Stimulated activated CD4-positive, alpha-beta T cell treated with anti-CD3 and anti-CD28 coated beads, Interleukin-4, amount 100 ng/mL, for 48 hours (primary cell): ENCODE measurements around the gene HDAC6.
"Not testable (repeated sequence)": the region's sequence is repeated elsewhere in the genome, so short reads cannot be mapped to it uniquely, and the experiment has no call there.

ENCODE experiments used
- DNase-seq, 2 donors: peaks; one replicate each; pipeline ENCODE4 v3.0.0-alpha.2; 2020; ENCODE audit warnings: low read depth in 2 of 2

HDAC6 gene

GRCh38 chrX:48789366-48790220, 12.3 kb upstream of the HDAC6 start:
- no peak for DNase-seq

DNA sequence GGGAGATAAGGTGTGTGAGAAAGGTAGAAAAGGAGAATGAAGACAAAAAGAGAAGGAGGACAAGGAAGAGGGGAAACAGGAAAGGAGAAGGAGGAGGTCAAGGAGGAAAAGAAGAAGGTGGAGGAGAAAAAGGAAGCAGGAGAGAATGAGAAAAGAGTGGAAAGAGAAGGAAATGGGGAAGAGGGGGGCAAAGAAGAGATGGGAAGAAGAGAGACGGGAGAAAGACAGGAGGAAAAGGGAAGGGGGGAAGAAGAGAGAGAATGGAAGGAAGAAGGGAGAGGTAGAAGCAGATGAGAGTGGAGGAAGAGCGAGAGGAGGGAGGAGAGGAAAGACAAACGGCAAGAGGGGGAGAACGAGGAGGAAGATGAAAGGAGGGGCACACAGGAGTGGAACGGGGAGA, 11.4 kb upstream of the HDAC6 start:
- DNase-seq = no peak

- DNase-seq = no peak
These were observed 10.6 kb upstream of the HDAC6 start for GRCh38 chrX:48791063-48791820.

- no peak for DNase-seq
These were observed 9.6 kb upstream of the HDAC6 start for GRCh38 chrX:48792219-48792618.

- DNase-seq = no peak
These were observed 7.9 kb upstream of the HDAC6 start for GRCh38 chrX:48793935-48794334.

GRCh38 chrX:48794340-48794910, 7.4 kb upstream of the HDAC6 start:
- no peak for DNase-seq

GRCh38 chrX:48794911-48795515, 6.9 kb upstream of the HDAC6 start:
- DNase-seq = no peak

- DNase-seq = no peak
These were observed 3.5 kb upstream of the HDAC6 start for GRCh38 chrX:48798318-48798717.

DNA sequence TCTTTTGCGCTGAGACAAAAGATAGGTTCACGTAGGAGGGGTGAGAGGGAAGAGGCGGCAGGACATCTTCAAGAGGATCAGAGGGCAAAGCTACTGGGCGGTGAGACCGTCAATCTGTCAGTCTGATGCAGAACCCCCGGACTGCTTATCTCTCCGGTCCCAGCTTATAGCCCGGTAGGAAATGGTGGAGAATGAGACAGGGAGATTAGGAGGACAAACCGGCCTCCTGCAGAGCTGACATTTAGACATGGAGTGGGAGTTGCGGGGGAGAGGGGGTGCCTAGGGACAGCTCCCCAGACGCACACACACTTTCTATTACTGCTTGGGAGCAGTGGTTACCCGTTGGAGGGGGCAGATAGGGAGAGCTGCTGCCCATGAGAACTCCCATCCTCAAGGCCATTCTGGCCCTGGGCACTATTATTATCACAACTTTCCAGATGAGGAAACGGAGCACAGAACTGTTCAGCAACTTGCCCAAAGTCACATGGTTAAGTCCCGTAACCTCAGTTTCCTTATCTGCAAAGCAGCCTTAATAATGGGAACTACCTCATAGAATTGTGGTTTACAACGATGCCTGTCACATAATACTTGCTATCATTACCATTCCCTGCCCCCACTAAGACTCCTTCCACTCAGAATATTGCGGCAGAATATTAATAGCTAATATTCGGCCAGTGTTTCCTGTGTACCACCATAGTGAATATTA, 1.1 kb upstream of the HDAC6 start:
- no peak for DNase-seq

- DNase-seq = peak; percentile 51 to 70
These were observed 430 bp downstream of the HDAC6 start for GRCh38 chrX:48802089-48802904.

DNA sequence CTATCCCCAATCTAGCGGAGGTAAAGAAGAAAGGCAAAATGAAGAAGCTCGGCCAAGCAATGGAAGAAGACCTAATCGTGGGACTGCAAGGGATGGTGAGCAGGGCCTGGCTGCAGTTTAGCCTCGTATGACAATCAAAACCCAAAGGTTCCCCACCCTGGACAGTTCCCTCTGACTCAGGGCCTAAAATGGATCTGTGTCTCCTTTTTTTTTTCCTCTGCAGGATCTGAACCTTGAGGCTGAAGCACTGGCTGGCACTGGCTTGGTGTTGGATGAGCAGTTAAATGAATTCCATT, 986 bp downstream of the HDAC6 start:
- no peak for DNase-seq

DNA sequence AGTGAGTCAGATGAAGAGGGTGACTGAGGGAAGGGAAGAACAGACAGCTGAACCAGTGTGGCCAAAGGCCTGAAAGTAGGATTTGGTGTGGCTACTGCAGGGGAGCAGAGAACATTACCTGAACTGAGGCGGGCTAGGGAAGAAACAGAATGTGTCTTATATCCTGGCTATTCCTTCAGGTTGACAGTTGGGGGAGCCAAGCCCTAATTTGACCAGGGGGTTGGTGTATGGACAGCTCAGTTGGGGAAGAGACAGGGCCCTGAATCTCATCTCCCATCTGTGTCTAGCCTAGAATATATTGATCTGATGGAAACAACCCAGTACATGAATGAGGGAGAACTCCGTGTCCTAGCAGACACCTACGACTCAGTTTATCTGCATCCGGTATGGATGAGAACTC, 4.2 kb downstream of the HDAC6 start:
- no peak for DNase-seq

DNA sequence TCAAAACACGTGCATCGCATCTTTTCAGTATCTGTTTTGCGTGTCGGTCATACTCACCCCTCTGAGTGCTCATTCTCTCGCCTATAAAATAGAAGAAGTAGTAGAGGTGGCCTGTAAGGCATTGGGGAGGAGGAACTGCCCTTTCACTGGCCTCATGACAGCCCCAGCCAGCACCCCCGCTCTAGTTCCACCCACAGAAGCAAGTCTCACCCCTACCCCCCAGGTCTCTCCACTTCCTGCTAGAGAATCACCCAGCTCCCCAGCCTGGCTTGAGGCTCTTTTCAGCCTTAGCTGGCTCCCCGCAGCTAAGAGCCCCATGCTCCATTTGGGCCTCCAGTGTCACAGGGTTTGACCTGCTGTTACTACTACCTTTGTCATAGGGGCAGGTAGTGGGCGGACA, 11.8 kb downstream of the HDAC6 start:
- no peak for DNase-seq

DNA sequence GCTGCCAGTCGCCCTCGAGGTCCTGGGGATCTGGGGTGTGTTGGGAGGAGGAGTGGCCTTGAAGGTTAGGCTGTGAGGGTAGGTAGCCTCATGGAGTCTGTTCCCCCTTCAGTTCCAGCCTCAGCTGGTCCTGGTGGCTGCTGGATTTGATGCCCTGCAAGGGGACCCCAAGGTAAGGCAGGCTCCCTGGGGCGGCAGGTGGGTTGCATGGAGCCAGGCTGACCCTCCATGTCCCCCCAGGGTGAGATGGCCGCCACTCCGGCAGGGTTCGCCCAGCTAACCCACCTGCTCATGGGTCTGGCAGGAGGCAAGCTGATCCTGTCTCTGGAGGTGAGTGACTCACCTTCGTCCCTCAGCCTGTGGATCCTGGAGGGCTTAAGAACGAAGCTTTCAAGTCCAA, 12.9 kb downstream of the HDAC6 start:
- DNase-seq = no peak

DNA sequence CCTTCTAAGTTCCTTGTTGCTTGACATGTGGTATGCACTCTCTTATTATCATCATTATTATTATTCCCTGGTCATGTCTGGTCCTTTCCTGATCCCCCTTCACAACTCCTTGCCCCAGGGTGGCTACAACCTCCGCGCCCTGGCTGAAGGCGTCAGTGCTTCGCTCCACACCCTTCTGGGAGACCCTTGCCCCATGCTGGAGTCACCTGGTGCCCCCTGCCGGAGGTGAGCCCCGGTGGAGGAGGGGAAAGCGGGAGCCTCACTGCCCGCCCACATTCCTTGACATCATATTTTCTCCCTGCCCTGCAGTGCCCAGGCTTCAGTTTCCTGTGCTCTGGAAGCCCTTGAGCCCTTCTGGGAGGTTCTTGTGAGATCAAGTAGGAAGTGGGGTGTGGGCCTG, 13.4 kb downstream of the HDAC6 start:
- no peak for DNase-seq

DNA sequence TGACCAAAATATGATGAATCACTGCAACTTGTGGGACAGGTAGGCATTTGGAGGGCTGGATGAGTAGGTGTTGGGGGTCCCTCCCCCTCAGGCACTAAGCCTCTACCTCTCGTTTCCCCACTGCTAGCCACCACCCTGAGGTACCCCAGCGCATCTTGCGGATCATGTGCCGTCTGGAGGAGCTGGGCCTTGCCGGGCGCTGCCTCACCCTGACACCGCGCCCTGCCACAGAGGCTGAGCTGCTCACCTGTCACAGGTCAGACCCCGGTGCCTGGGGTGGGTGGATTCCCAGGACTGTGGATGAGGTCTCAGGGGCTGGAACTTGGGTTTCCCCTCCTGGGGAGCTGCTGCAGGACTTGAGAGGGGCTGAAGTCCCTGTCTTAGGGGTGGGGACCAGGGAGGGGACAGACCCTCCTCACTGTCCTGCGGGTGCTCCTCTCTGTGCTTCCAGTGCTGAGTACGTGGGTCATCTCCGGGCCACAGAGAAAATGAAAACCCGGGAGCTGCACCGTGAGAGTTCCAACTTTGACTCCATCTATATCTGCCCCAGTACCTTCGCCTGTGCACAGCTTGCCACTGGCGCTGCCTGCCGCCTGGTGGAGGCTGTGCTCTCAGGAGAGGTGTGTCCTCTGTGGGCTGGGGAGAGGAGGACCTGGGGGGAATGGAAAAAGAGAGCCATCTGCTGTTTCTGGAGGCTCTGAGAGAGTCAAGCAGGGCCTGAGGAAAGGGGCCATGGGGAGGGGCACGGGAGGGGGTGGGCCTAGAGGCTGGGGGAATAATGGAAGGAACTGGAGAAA, 14.3 kb downstream of the HDAC6 start:
- DNase-seq = no peak

GRCh38 chrX:48818098-48818497, 16.2 kb downstream of the HDAC6 start:
- no peak for DNase-seq

GRCh38 chrX:48818866-48819265, 17.0 kb downstream of the HDAC6 start:
- no peak for DNase-seq

DNA sequence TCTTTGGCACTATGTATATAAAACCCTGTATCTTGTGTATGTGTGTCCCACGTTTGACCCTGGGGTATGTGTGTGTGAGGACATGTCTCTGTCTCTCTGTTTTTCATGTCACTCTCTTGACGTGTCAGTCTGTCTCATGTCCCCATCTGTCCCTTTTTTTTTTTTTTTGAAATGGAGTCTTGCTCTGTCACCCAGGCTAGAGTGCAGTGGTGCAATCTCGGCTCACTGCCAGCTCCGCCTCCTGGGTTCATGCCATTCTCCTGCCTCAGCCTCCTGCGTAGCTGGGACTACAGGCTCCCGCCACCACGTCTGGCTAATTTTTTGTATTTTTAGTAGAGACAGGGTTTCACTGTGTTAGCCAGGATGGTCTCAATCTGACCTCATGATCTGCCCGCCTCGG, 17.5 kb downstream of the HDAC6 start:
- DNase-seq = not testable (repeated sequence)

GRCh38 chrX:48823053-48823452, 21.2 kb downstream of the HDAC6 start:
- no peak for DNase-seq
